GM23248 (cell line): ENCODE results near the gene PAX1.

Experiments used
- EZH2 ChIP-seq: fragments of 200-600 bp; sonication (generic); IDR thresholded peaks from 2 replicates; pipeline ENCODE4 v1.6.1; 2018; ENCODE audit warnings: antibody characterized with exemption, mild to moderate bottlenecking; ENCODE audit not compliant: insufficient read depth, poor library complexity, severe bottlenecking
- EZH2phosphoT487 ChIP-seq: fragments of 200-600 bp; sonication (generic); IDR thresholded peaks from 2 replicates; pipeline ENCODE4 v1.6.1; 2018; ENCODE audit warnings: antibody characterized with exemption, moderate library complexity, mild to moderate bottlenecking, low read depth; ENCODE audit not compliant: insufficient read depth

- TF ChIP-seq EZH2phosphoT487 (no peak), EZH2 (no peak)
Measured at GRCh38 chr20:21714297-21715192, 9.1 kb downstream of the PAX1 start.
